BJ (cell line): ENCODE data around the gene RAB7B. TPM values are rescaled to one million over a fixed set of nuclear protein-coding genes. Genes with fewer than 3 reads are reported as not detected.

ENCODE experiments used
- CTCF ChIA-PET: fragments of 350-600 bp; formaldehyde crosslinking; extraction: SDS; loops from one replicate; lab custom pipeline; 2021; ENCODE audit warnings: antibody characterized with exemption, inconsistent platforms; lab: Yijun Ruan, JAX
- POLR2A ChIA-PET: fragments of 300-600 bp; sonication (Branson Sonifier 250); formaldehyde crosslinking; extraction: SDS; loops from one replicate; lab custom pipeline; 2021; ENCODE audit warnings: antibody characterized with exemption; lab: Charles Lee
- DNase-seq: peaks from one replicate; pipeline ENCODE4 v3.0.0-alpha.2; 2011; ENCODE audit warnings: low read depth
- H3K27me3 ChIP-seq: 2 replicates; pipeline ENCODE4 v1.6.0; 2011; ENCODE audit warnings: low read length; ENCODE audit not compliant: control insufficient read depth, insufficient read depth
- H3K36me3 ChIP-seq: 2 replicates; pipeline ENCODE4 v1.5.1; 2011; ENCODE audit warnings: low read length; ENCODE audit not compliant: control insufficient read depth, insufficient read depth
- H3K4me3 ChIP-seq: 2 replicates; pipeline ENCODE4 v1.5.1; 2011; ENCODE audit warnings: low read depth, mild to moderate bottlenecking, control low read depth, low read length
- CTCF ChIP-seq: IDR thresholded peaks from 2 replicates; pipeline ENCODE4 v1.5.1; 2011; ENCODE audit warnings: low read depth, mild to moderate bottlenecking, control low read depth, inconsistent platforms, low read length, moderate library complexity; ENCODE audit not compliant: insufficient read depth
- polyA plus RNA-seq: library from polyadenylated mRNA; depleted of rRNA; stranded (reverse); fragments of >200 nt; gene quantifications from 2 replicates; pipeline ENCODE4 v1.2.3, GENCODE V29; 2011

RAB7B gene
- polyA plus RNA-seq, 1 experiment, result 11.3 TPM

- Histone ChIP-seq H3K36me3 (peaks cover 2% of the 10 kb centered on the region; the same call in 1 of the 2 replicates), H3K4me3 (no peak overlapping the region), H3K27me3 (no peaks in the 10 kb centered on the region)
- no peak for TF ChIP-seq CTCF
- CTCF ChIA-PET, result interaction anchor here (2.0 to 6.2 kb wide), 4 partner anchors 9 to 38 kb away, joined by 7 to 29 read pairs (median 10); no protein-coding TSS in a partner anchor
- POLR2A ChIA-PET, result no interaction called here
- no peak for DNase-seq
Measured at GRCh38 chr1:205993068-205993467, 10.1 kb downstream of the RAB7B start.

DNA sequence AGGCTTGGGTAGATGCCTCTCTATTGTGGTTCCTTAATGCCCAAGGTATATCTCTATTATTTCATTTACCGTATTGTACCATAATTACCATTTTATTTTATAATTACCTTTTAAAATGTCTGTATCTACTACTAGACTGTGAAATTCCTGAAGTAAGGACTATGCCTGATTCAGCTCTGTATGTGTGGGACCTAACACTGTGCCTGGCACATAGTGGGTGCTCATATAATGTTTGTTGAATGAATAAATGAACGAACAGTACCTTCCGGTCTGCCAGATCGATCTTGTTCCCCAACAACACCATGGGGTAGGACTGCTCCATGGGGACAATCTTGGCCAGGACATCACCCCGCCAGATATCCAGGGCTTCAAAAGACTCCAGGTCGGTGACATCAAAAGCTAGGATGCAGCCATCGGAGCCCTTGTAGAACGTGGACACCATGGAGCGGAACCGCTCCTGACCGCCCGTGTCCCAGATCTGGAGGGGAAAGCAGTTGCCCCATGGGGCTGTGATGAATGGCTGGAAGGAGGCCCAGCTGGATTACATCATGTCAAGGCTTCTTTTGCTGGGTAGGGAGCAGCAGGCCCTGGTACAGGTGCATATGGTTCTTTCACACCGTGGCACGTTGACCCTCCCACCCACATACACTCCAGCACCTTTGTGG, 10.8 kb downstream of the RAB7B start:
- Histone ChIP-seq H3K4me3 (no peak overlapping the region), H3K27me3 (no peaks in the 10 kb centered on the region), H3K36me3 (peaks cover 2% of the 10 kb centered on the region; the same call in 1 of the 2 replicates)
- ChIA-PET POLR2A (no interaction called here), CTCF (interaction anchor here (1.0 to 6.2 kb wide), 6 partner anchors 8 to 115 kb away, joined by 3 to 29 read pairs (median 8); no protein-coding TSS in a partner anchor)
- no peak for TF ChIP-seq CTCF
- no peak for DNase-seq

GRCh38 chr1:205991237-205991636, 12.0 kb downstream of the RAB7B start:
- DNase-seq, result no peak
- ChIA-PET POLR2A (no interaction called here), CTCF (interaction anchor here (1.0 to 6.2 kb wide), 6 partner anchors 9 to 116 kb away, joined by 3 to 29 read pairs (median 8); no protein-coding TSS in a partner anchor)
- Histone ChIP-seq H3K27me3 (no peaks in the 10 kb centered on the region), H3K4me3 (no peak overlapping the region), H3K36me3 (peaks cover 2% of the 10 kb centered on the region; the same call in 1 of the 2 replicates)
- 0 out of 2 replicates have a peak, but pooled peaks have one; percentile 3 for TF ChIP-seq CTCF

DNA sequence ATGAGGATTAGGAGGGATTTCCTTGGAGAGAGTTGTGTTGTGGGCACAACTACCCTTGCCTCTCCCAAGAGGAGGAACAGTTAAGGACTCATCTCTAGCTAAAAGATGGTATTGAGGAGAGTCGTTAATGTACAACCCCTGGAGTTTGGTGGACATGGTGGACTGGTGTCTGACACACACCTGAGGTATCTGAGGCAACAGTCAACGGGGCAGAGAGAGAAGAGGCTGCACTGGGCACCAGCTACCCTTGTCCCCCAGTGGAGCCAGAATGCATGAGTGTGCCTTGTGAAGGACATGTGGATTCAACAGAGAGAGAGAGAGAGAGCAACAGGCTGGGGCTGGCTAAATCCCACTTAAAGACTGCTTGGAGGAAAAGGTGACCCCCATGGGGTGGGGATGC, 13.0 kb downstream of the RAB7B start:
- H3K36me3 ChIP-seq, result peaks cover 2% of the 10 kb centered on the region; the same call in 1 of the 2 replicates
- ChIA-PET CTCF (interaction anchor here (1.4 to 6.2 kb wide), 4 partner anchors 13 to 125 kb away, joined by 3 to 29 read pairs (median 10); no protein-coding TSS in a partner anchor), POLR2A (no interaction called here)
- TF ChIP-seq CTCF, result no peak
- H3K27me3 ChIP-seq, result no peaks in the 10 kb centered on the region
- no peak for DNase-seq
- no peak overlapping the region for H3K4me3 ChIP-seq

DNA sequence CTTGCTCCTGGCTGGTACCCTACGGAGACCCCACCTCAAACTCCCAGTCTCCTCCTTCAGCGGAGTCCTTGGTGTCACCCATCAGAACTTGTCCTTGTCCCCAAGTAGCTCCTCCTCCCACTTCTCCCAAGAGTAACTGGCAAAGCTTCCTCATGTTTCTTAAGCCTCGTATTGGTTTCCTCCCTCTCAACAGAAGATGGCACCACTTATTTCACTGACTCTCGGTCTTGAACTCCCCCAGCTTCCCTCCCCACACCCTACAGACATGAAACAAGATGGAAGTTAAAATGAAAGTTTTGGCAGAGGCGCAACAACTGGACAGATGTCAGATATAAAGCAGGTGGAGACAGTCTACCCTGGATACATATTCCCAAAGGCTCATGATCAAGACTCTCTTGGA, 13.4 kb downstream of the RAB7B start:
- POLR2A ChIA-PET, result no interaction called here

More for the DNA sequence above, 13.4 kb downstream of the RAB7B start:
- CTCF ChIA-PET, result interaction anchor here (1.4 to 6.2 kb wide), 3 partner anchors 12 to 125 kb away, joined by 3 to 29 read pairs (median 10); no protein-coding TSS in a partner anchor
- Histone ChIP-seq H3K36me3 (peaks cover 2% of the 10 kb centered on the region; the same call in 1 of the 2 replicates), H3K27me3 (no peaks in the 10 kb centered on the region), H3K4me3 (no peak overlapping the region)
- TF ChIP-seq CTCF, result no peak
- no peak for DNase-seq
